ENCODE data around the gene LHX4. TPM values are rescaled to one million over a fixed set of nuclear protein-coding genes. Genes with fewer than 3 reads are reported as not detected.

LHX4 gene
- total and polyA plus RNA-seq, 10 of the 15 experiments (the other 5 are each of a cell fraction or from before 2014, with no cell fraction given), result 0.05 to 0.80 (median 0.32) TPM; not detected in 6

DNA sequence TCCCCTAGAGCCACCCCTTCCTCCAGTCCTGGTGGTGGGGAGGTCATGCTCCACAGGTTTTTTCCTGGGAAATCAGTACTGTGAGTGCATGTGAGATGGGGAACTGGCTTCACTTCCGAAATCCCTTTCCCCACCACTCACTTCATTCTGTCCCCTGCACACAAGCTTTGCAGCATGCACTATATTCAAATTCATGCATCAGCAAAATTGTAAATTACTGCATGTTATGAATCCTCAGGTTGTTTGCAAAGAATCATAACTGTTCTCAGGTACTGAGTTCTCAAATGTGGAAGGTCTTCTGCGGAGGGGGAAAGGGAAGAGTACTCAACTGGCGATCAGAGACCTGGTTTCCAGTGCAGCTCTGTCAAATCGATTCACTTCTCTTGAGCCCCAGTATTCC, 42.3 kb downstream of the LHX4 start (continued):
- TF ChIP-seq NRF1 (conservative IDR thresholded peaks at IDR 0.05; ENCODE audit: low read depth, low read length) (no peak), TAF1 (IDR thresholded peaks at IDR 0.05; ENCODE audit: borderline replicate concordance, low read depth, low read length) (no peak), EED (IDR thresholded peaks at IDR 0.05; ENCODE audit: low read depth) (no peak), ATF7 (IDR thresholded peaks at IDR 0.05; ENCODE audit: low read depth) (no peak), NFXL1 (IDR thresholded peaks at IDR 0.05; ENCODE audit: borderline replicate concordance) (no peak), ZNF24 (IDR thresholded peaks at IDR 0.05) (no peak), MEF2A (IDR thresholded peaks at IDR 0.05; ENCODE audit: insufficient read depth, low read depth, low read length) (no peak), SMC3 (IDR thresholded peaks at IDR 0.05; ENCODE audit: borderline replicate concordance, low read length) (no peak), POLR2A (IDR thresholded peaks at IDR 0.05; ENCODE audit: low read depth, low read length) (no peak)
- TF ChIP-seq, protein P1, sequence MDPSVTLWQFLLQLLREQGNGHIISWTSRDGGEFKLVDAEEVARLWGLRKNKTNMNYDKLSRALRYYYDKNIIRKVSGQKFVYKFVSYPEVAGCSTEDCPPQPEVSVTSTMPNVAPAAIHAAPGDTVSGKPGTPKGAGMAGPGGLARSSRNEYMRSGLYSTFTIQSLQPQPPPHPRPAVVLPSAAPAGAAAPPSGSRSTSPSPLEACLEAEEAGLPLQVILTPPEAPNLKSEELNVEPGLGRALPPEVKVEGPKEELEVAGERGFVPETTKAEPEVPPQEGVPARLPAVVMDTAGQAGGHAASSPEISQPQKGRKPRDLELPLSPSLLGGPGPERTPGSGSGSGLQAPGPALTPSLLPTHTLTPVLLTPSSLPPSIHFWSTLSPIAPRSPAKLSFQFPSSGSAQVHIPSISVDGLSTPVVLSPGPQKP (IDR thresholded peaks at IDR 0.05; ENCODE audit: low read depth, low read length), result no peak
- TF ChIP-seq, protein P2, sequence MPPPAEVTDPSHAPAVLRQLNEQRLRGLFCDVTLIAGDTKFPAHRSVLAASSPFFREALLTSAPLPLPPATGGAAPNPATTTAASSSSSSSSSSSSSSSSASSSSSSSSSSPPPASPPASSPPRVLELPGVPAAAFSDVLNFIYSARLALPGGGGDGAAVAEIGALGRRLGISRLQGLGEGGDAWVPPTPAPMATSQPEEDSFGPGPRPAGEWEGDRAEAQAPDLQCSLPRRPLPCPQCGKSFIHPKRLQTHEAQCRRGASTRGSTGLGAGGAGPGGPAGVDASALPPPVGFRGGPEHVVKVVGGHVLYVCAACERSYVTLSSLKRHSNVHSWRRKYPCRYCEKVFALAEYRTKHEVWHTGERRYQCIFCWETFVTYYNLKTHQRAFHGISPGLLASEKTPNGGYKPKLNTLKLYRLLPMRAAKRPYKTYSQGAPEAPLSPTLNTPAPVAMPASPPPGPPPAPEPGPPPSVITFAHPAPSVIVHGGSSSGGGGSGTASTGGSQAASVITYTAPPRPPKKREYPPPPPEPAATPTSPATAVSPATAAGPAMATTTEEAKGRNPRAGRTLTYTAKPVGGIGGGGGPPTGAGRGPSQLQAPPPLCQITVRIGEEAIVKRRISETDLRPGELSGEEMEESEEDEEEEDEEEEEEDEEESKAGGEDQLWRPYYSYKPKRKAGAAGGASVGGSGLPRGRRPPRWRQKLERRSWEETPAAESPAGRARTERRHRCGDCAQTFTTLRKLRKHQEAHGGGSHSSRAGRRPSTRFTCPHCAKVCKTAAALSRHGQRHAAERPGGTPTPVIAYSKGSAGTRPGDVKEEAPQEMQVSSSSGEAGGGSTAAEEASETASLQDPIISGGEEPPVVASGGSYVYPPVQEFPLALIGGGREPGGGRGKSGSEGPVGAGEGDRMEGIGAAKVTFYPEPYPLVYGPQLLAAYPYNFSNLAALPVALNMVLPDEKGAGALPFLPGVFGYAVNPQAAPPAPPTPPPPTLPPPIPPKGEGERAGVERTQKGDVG (CRISPR knock-in tag; IDR thresholded peaks at IDR 0.05), result no peak
